Esophagus squamous epithelium (tissue), 4 donors: Measurements from ENCODE around the gene UBE2Z.

ENCODE experiments used
- POLR2A ChIP-seq, 4 donors: fragments of 450-650 bp; IDR thresholded peaks; one replicate each; pipeline ENCODE4 v1.6.1; 2017; ENCODE audit warnings: antibody characterized with exemption in 4 of 4, mild to moderate bottlenecking in 4 of 4, moderate library complexity in 3 of 4
- TF ChIP-seq, protein P1 (sequence below), 6 experiments: fragments of 450-650 bp in 4 of 6; fragments of 200-600 bp in 2 of 6; sonication (generic) in 2 of 6; IDR thresholded peaks; one replicate each; pipeline ENCODE4 v1.5.1; 2016 to 2019; ENCODE audit warnings: antibody characterized with exemption in 6 of 6, mild to moderate bottlenecking in 4 of 6, moderate library complexity in 4 of 6

DNA sequence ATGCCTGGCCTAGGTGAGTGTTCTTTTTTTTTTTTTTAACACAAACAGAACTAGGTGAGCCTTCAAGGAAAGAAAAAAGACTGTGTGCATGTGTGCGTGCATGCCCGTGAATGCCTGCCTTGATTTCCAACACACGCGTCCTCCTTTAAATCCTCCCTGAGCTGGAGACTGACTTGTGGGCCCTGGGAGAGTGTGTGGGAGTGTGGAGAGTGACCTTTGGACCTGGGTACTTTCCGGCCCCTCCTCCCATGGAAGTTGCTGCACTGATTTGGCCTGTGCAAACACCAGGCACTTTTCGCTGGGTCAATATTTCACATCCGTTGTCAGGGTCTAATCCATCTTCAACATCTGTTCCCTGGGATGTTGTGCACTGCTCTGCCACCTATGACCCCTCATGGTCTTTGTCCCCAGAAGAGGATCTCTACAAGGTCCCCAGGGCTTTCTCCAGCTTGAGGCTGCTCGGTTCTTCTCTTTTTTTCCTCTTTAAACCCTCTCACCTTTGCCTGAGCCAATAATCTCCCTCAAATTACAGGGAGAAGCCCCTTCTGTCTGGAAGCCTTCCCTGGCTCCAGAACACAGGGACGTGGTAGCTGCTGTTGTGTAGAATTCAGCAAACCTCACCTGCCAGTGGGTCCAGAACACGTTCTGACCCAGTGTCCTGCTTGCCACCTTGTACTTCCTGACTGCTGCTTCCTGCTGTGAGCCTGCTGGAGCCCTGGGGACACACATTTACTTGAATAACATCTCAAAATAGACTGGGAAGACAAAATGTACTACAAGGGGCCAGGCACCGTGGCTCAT lies 36.5 kb upstream of the UBE2Z start:
- TF ChIP-seq, protein P1, sequence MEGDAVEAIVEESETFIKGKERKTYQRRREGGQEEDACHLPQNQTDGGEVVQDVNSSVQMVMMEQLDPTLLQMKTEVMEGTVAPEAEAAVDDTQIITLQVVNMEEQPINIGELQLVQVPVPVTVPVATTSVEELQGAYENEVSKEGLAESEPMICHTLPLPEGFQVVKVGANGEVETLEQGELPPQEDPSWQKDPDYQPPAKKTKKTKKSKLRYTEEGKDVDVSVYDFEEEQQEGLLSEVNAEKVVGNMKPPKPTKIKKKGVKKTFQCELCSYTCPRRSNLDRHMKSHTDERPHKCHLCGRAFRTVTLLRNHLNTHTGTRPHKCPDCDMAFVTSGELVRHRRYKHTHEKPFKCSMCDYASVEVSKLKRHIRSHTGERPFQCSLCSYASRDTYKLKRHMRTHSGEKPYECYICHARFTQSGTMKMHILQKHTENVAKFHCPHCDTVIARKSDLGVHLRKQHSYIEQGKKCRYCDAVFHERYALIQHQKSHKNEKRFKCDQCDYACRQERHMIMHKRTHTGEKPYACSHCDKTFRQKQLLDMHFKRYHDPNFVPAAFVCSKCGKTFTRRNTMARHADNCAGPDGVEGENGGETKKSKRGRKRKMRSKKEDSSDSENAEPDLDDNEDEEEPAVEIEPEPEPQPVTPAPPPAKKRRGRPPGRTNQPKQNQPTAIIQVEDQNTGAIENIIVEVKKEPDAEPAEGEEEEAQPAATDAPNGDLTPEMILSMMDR (IDR thresholded peaks at IDR 0.05): no peak
- no peak for TF ChIP-seq POLR2A (IDR thresholded peaks at IDR 0.05)
